BE2C (cell line): ENCODE measurements around the gene SLC1A7.

Experiments
- DNase-seq: peaks from one replicate; pipeline ENCODE4 v3.0.0-alpha.2; 2020
- H3K27me3 ChIP-seq: fragments of 250-450 bp; sonication (Bioruptor Pico); 2 replicates; pipeline ENCODE4 v1.5.1; 2020; ENCODE audit warnings: mild to moderate bottlenecking
- H3K36me3 ChIP-seq: fragments of 250-450 bp; sonication (Bioruptor Pico); 2 replicates; pipeline ENCODE4 v1.5.1; 2020; ENCODE audit warnings: mild to moderate bottlenecking
- H3K4me1 ChIP-seq: fragments of 250-450 bp; sonication (Bioruptor Pico); 2 replicates; pipeline ENCODE4 v1.5.1; 2020
- H3K4me3 ChIP-seq: 2 replicates; pipeline ENCODE4 v1.5.1; 2011; ENCODE audit warnings: low read depth, low read length
- H3K9me3 ChIP-seq: fragments of 250-450 bp; sonication (Bioruptor Pico); 2 replicates; pipeline ENCODE4 v1.5.1; 2020
- CTCF ChIP-seq: IDR thresholded peaks from 2 replicates; pipeline ENCODE4 v1.5.1; 2012; ENCODE audit warnings: mild to moderate bottlenecking, low read depth, low read length

SLC1A7 gene

GRCh38 chr1:53044926-53045325 is 97.5 kb downstream of the SLC1A7 start:
- no peaks in the 10 kb centered on the region for H3K27me3 ChIP-seq
- DNase-seq = no peak
- H3K4me3 ChIP-seq = no peak overlapping the region
- H3K9me3 ChIP-seq = no peaks in the 10 kb centered on the region
- TF ChIP-seq CTCF = no peak
- peaks cover 8% of the 10 kb centered on the region for H3K4me1 ChIP-seq
- no peaks in the 10 kb centered on the region for H3K36me3 ChIP-seq

GRCh38 chr1:53043271-53043670 is 99.2 kb downstream of the SLC1A7 start:
- Histone ChIP-seq H3K4me1 (peaks cover 4% of the 10 kb centered on the region), H3K27me3 (no peaks in the 10 kb centered on the region), H3K36me3 (no peaks in the 10 kb centered on the region), H3K4me3 (no peak overlapping the region), H3K9me3 (no peaks in the 10 kb centered on the region)
- no peak for DNase-seq
- TF ChIP-seq CTCF = no peak

DNA sequence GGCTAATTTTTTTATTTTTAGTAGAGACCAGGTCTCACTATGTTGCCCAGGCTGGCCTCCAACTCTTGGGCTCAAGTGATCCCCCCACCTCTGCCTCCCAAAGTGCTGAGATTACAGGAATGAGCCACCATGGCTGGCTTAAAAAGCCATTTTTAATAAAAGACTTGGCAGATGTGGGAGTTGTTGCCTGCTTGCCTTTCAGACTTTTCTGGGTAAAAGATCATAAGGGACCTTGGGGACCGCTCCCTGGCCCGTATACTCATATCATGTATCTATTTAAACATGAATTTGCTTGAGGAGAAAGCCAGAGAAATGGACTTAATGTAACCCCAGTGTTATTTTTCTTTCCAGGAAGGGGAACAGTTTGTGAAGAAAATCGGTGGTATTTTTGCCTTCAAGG is 103.9 kb downstream of the SLC1A7 start:
- TF ChIP-seq CTCF = no peak
- no peak overlapping the region for H3K4me3 ChIP-seq
- H3K36me3 ChIP-seq = no peaks in the 10 kb centered on the region

More for the DNA sequence above, 103.9 kb downstream of the SLC1A7 start:
- H3K9me3 ChIP-seq = no peaks in the 10 kb centered on the region
- no peak for DNase-seq
- no peaks in the 10 kb centered on the region for H3K4me1 ChIP-seq
- H3K27me3 ChIP-seq = no peaks in the 10 kb centered on the region
